Liver (tissue), 9 donors: ENCODE results near the gene COL4A1. TPM values are rescaled to one million over a fixed set of nuclear protein-coding genes. Genes with fewer than 3 reads are reported as not detected.

Source experiments
- DNase-seq: peaks from one replicate; pipeline ENCODE4 v3.0.0-alpha.2; 2017; ENCODE audit warnings: low spot score
- H3K27ac ChIP-seq, 2 donors: one replicate each; pipeline ENCODE4 v1.7.0; 2013; ENCODE audit warnings: inconsistent platforms in 2 of 2, low read length in 2 of 2, control low read depth in 1 of 2, low read depth in 1 of 2, mild to moderate bottlenecking in 1 of 2
- H3K27me3 ChIP-seq, 4 donors: one replicate each; pipeline versions ENCODE4 v1.6.1 to v1.7.0; 2013; ENCODE audit warnings: low read length in 3 of 4, inconsistent platforms in 1 of 4, mild to moderate bottlenecking in 1 of 4, moderate library complexity in 1 of 4; ENCODE audit not compliant: control insufficient read depth in 4 of 4, insufficient read depth in 4 of 4
- H3K36me3 ChIP-seq, 4 donors: one replicate each; pipeline versions ENCODE4 v1.6.1 to v1.7.0; 2013; ENCODE audit warnings: low read length in 3 of 4, mild to moderate bottlenecking in 3 of 4, low read depth in 1 of 4, moderate library complexity in 1 of 4; ENCODE audit not compliant: control insufficient read depth in 4 of 4, insufficient read depth in 3 of 4
- H3K4me1 ChIP-seq, 4 donors: one replicate each; pipeline versions ENCODE4 v1.6.1 to v1.7.0; 2013; ENCODE audit warnings: low read length in 3 of 4, mild to moderate bottlenecking in 3 of 4, moderate library complexity in 1 of 4; ENCODE audit not compliant: control insufficient read depth in 4 of 4, insufficient read depth in 4 of 4
- H3K4me3 ChIP-seq, 3 donors: one replicate each; pipeline versions ENCODE4 v1.6.1 to v1.7.0; 2013; ENCODE audit warnings: low read length in 3 of 3, control low read depth in 1 of 3, low read depth in 1 of 3, mild to moderate bottlenecking in 1 of 3
- H3K9ac ChIP-seq, 2 donors: one replicate each; pipeline ENCODE4 v1.7.0; 2013; ENCODE audit warnings: low read length in 2 of 2, mild to moderate bottlenecking in 2 of 2, moderate library complexity in 2 of 2, control low read depth in 1 of 2, low read depth in 1 of 2
- H3K9me3 ChIP-seq, 4 donors: one replicate each; pipeline versions ENCODE4 v1.6.1 to v1.7.0; 2013; ENCODE audit warnings: low read length in 3 of 4; ENCODE audit not compliant: control insufficient read depth in 4 of 4
- EGR1 ChIP-seq, 2 donors: IDR thresholded peaks; 2 replicates each; pipeline ENCODE4 v1.6.1; 2016 to 2018; ENCODE audit warnings: antibody characterized with exemption in 2 of 2, low read depth in 2 of 2
- HNF4A ChIP-seq, 2 donors: conservative IDR thresholded peaks; 2 replicates each; pipeline ENCODE4 v1.6.1; 2016; ENCODE audit warnings: antibody characterized with exemption in 2 of 2, mild to moderate bottlenecking in 2 of 2
- HNF4G ChIP-seq: IDR thresholded peaks from 2 replicates; pipeline ENCODE4 v1.6.1; 2016; ENCODE audit warnings: antibody characterized with exemption
- JUND ChIP-seq, 2 donors: IDR thresholded peaks; 2 replicates each; pipeline ENCODE4 v1.6.1; 2016; ENCODE audit warnings: antibody characterized with exemption in 2 of 2
- MAX ChIP-seq: IDR thresholded peaks from 2 replicates; pipeline ENCODE4 v1.6.1; 2016; ENCODE audit warnings: antibody characterized with exemption
- RAD21 ChIP-seq, 2 donors: IDR thresholded peaks; 2 replicates each; pipeline ENCODE4 v1.6.1; 2016; ENCODE audit warnings: antibody characterized with exemption in 2 of 2, mild to moderate bottlenecking in 2 of 2
- RXRA ChIP-seq, 2 donors: IDR thresholded peaks; 2 replicates each; pipeline ENCODE4 v1.6.1; 2017 to 2018; ENCODE audit warnings: antibody characterized with exemption in 2 of 2, mild to moderate bottlenecking in 1 of 2
- SP1 ChIP-seq: IDR thresholded peaks from 2 replicates; pipeline ENCODE4 v1.6.1; 2018; ENCODE audit warnings: antibody characterized with exemption, mild to moderate bottlenecking
- TAF1 ChIP-seq: conservative IDR thresholded peaks from 2 replicates; pipeline ENCODE4 v1.6.1; 2016; ENCODE audit warnings: antibody characterized with exemption, mild to moderate bottlenecking
- WGBS: extraction: QIAGEN DNeasy Blood & Tissue Kit; methylation state at CpG from one replicate; pipeline ENCODE4 v1.1.7; 2013; 5-methylcytosine and 5-hydroxymethylcytosine counted together
- polyA plus RNA-seq, 2 donors: library from polyadenylated mRNA; stranded (reverse) in 1 of 2; unstranded in 1 of 2; fragments of 200-250 nt in 1 of 2; fragments of >200 nt in 1 of 2; fragmentation: Nextera tagmentation in 1 of 2; extraction: Ambion mirVana in 1 of 2; gene quantifications; one replicate each; pipeline versions ENCODE4 v1.2.1 to v1.2.3, GENCODE V29; 2013 to 2015
- total RNA-seq, 2 donors: library from RNA; depleted of rRNA; stranded (reverse); fragments of >200 nt; gene quantifications; one replicate each; pipeline ENCODE4 v1.2.3, GENCODE V29; 2014
- TF ChIP-seq, protein P1 (sequence below): fragments of 150-350 bp; IDR thresholded peaks from 2 replicates; pipeline ENCODE4 v1.5.1; 2017; ENCODE audit warnings: improper control_type of control experiment, low read depth, low read length; ENCODE audit not compliant: missing input control
- TF ChIP-seq, protein P2 (sequence below): IDR thresholded peaks from 2 replicates; pipeline ENCODE4 v1.6.1; 2016; ENCODE audit warnings: antibody characterized with exemption, mild to moderate bottlenecking
- TF ChIP-seq, protein P3 (sequence below): IDR thresholded peaks from 2 replicates; pipeline ENCODE4 v1.6.1; 2016; ENCODE audit warnings: antibody characterized with exemption
- TF ChIP-seq, protein P4 (sequence below): IDR thresholded peaks from 2 replicates; pipeline ENCODE4 v1.6.1; 2016; ENCODE audit warnings: antibody characterized with exemption
- donor health status: healthy.
- donor health status: healthy.
- donor health status: healthy.
- donor health status: healthy.
- donor health status: healthy.

Gene COL4A1
- total and polyA plus RNA-seq, 4 donors = 5.0 to 68.5 (median 37.9) TPM

GRCh38 chr13:110151462-110151861 is 155.5 kb downstream of the COL4A1 start:
- no peak overlapping the region for H3K9ac ChIP-seq
- no peak for TF ChIP-seq RXRA (IDR thresholded peaks at IDR 0.05)
- TF ChIP-seq, protein P1, sequence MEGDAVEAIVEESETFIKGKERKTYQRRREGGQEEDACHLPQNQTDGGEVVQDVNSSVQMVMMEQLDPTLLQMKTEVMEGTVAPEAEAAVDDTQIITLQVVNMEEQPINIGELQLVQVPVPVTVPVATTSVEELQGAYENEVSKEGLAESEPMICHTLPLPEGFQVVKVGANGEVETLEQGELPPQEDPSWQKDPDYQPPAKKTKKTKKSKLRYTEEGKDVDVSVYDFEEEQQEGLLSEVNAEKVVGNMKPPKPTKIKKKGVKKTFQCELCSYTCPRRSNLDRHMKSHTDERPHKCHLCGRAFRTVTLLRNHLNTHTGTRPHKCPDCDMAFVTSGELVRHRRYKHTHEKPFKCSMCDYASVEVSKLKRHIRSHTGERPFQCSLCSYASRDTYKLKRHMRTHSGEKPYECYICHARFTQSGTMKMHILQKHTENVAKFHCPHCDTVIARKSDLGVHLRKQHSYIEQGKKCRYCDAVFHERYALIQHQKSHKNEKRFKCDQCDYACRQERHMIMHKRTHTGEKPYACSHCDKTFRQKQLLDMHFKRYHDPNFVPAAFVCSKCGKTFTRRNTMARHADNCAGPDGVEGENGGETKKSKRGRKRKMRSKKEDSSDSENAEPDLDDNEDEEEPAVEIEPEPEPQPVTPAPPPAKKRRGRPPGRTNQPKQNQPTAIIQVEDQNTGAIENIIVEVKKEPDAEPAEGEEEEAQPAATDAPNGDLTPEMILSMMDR = no peak
- TF ChIP-seq RAD21 (IDR thresholded peaks at IDR 0.05) = no peak
- no peak for TF ChIP-seq HNF4G
- TF ChIP-seq, protein P2, sequence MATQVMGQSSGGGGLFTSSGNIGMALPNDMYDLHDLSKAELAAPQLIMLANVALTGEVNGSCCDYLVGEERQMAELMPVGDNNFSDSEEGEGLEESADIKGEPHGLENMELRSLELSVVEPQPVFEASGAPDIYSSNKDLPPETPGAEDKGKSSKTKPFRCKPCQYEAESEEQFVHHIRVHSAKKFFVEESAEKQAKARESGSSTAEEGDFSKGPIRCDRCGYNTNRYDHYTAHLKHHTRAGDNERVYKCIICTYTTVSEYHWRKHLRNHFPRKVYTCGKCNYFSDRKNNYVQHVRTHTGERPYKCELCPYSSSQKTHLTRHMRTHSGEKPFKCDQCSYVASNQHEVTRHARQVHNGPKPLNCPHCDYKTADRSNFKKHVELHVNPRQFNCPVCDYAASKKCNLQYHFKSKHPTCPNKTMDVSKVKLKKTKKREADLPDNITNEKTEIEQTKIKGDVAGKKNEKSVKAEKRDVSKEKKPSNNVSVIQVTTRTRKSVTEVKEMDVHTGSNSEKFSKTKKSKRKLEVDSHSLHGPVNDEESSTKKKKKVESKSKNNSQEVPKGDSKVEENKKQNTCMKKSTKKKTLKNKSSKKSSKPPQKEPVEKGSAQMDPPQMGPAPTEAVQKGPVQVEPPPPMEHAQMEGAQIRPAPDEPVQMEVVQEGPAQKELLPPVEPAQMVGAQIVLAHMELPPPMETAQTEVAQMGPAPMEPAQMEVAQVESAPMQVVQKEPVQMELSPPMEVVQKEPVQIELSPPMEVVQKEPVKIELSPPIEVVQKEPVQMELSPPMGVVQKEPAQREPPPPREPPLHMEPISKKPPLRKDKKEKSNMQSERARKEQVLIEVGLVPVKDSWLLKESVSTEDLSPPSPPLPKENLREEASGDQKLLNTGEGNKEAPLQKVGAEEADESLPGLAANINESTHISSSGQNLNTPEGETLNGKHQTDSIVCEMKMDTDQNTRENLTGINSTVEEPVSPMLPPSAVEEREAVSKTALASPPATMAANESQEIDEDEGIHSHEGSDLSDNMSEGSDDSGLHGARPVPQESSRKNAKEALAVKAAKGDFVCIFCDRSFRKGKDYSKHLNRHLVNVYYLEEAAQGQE = no peak
- TF ChIP-seq JUND (IDR thresholded peaks at IDR 0.05) = no peak
- TF ChIP-seq EGR1 (IDR thresholded peaks at IDR 0.05; ENCODE audit: low read depth in 2 of 2) = no peak
- TF ChIP-seq TAF1 = no peak
- TF ChIP-seq, protein P3, sequence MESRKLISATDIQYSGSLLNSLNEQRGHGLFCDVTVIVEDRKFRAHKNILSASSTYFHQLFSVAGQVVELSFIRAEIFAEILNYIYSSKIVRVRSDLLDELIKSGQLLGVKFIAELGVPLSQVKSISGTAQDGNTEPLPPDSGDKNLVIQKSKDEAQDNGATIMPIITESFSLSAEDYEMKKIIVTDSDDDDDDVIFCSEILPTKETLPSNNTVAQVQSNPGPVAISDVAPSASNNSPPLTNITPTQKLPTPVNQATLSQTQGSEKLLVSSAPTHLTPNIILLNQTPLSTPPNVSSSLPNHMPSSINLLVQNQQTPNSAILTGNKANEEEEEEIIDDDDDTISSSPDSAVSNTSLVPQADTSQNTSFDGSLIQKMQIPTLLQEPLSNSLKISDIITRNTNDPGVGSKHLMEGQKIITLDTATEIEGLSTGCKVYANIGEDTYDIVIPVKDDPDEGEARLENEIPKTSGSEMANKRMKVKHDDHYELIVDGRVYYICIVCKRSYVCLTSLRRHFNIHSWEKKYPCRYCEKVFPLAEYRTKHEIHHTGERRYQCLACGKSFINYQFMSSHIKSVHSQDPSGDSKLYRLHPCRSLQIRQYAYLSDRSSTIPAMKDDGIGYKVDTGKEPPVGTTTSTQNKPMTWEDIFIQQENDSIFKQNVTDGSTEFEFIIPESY = no peak
- TF ChIP-seq, protein P4, sequence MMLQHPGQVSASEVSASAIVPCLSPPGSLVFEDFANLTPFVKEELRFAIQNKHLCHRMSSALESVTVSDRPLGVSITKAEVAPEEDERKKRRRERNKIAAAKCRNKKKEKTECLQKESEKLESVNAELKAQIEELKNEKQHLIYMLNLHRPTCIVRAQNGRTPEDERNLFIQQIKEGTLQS = no peak
- no peak for TF ChIP-seq SP1
- TF ChIP-seq MAX = no peak
- no peak for DNase-seq
- no peak overlapping the region for H3K27ac ChIP-seq
- no peaks in the 10 kb centered on the region for H3K4me1 ChIP-seq
- peaks cover 0 to 2% (median 2%) of the 10 kb centered on the region in 4 donors for H3K36me3 ChIP-seq
- no peaks in the 10 kb centered on the region for H3K27me3 ChIP-seq
- 90% methylated on average over 12 of the region's 12 CpGs for WGBS
- H3K9me3 ChIP-seq = no peaks in the 10 kb centered on the region
- H3K4me3 ChIP-seq = no peak overlapping the region

DNA sequence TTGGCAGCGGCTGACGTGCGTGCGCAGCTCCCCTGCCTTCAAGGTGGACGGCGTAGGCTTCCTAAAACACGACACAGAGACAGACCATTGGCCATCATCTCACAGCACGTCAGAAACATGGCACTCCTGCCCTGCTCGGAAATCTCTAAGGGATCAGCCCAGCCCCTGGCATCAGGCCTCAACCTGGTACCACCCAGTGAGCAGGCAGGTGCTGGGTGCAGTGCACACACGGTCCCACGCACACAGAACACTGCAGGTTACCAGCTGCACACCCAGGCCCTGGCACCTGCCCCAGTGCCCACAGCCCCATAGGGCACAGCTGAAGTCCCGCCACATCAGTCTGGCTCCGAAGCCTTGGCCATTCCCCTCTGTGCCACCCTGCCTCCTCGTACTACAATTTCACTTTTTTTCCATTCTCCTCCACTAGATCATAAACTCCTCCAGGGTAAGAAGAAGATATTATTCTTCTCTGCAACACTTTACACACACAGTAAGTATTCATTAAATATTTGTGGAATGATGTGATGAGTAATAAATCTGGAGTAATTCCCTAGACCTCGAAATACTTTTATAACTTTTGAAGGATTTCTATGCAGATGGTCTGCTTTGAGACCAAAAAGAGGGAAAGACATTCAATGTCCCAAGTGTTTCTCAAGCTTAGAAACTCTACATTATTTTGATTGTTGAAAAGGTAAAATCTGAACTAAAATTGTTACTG is 156.4 kb downstream of the COL4A1 start:
- WGBS = 91% methylated on average over 15 of the region's 15 CpGs
- Histone ChIP-seq H3K27me3 (no peaks in the 10 kb centered on the region), H3K27ac (no peak overlapping the region), H3K9me3 (no peaks in the 10 kb centered on the region), H3K36me3 (peaks cover 0 to 2% (median 2%) of the 10 kb centered on the region in 4 donors), H3K4me1 (no peaks in the 10 kb centered on the region), H3K9ac (no peak overlapping the region), H3K4me3 (no peak overlapping the region)
- TF ChIP-seq HNF4A (conservative IDR thresholded peaks at IDR 0.05) = no peak
- no peak for DNase-seq
